ENCODE results near the gene MGA. TPM values are rescaled to one million over a fixed set of nuclear protein-coding genes. Genes with fewer than 3 reads are reported as not detected.

MGA gene
- total RNA-seq, 4 donors from 2014 or later: 25.3 to 39.4 (median 31.5) TPM

- H3K4me1 ChIP-seq: peaks cover 0 to 13% (median 3%) of the 10 kb centered on the region in 4 donors
- DNase-seq (ENCODE audit: extremely low spot score): no peak
- TF ChIP-seq POLR2A (IDR thresholded peaks at IDR 0.05; ENCODE audit: low read depth): no peak
- no peaks in the 10 kb centered on the region for H3K9me3 ChIP-seq
- no peak overlapping the region for H3K4me3 ChIP-seq
- 86% methylated on average over 3 of the region's 3 CpGs for WGBS
- H3K27me3 ChIP-seq: no peaks in the 10 kb centered on the region
- H3K27ac ChIP-seq (replicated peaks in 1 of 4): no peak overlapping the region
- intact Hi-C loops (cut with DNase I): no loop called here
- H3K36me3 ChIP-seq: no peaks in the 10 kb centered on the region
Observed at GRCh38 chr15:41631880-41632470, 28.2 kb upstream of the MGA start.

- no peak for TF ChIP-seq POLR2A (IDR thresholded peaks at IDR 0.05; ENCODE audit: low read depth)
- TF ChIP-seq EP300 (IDR thresholded peaks at IDR 0.05): no peak
- TF ChIP-seq CTCF (IDR thresholded peaks at IDR 0.05): no peak
- intact Hi-C loops (cut with DNase I): no loop called here
- 85% methylated on average over 4 of the region's 4 CpGs for WGBS
- no peaks in the 10 kb centered on the region for H3K36me3 ChIP-seq
- no peaks in the 10 kb centered on the region for H3K27me3 ChIP-seq
- no peak for DNase-seq (ENCODE audit: extremely low spot score)
- H3K9me3 ChIP-seq: no peaks in the 10 kb centered on the region
- no peak overlapping the region for H3K4me3 ChIP-seq
- H3K4me1 ChIP-seq: peaks cover 0 to 13% (median 3%) of the 10 kb centered on the region in 4 donors
- H3K27ac ChIP-seq (replicated peaks in 1 of 4): no peak overlapping the region
Observed at GRCh38 chr15:41633609-41634008, 26.6 kb upstream of the MGA start.

- H3K4me1 ChIP-seq: peaks cover 0 to 13% (median 3%) of the 10 kb centered on the region in 4 donors
- H3K36me3 ChIP-seq: no peaks in the 10 kb centered on the region
- H3K27me3 ChIP-seq: no peaks in the 10 kb centered on the region
- H3K9me3 ChIP-seq: no peaks in the 10 kb centered on the region
- TF ChIP-seq POLR2AphosphoS5 (IDR thresholded peaks at IDR 0.05) (no peak), EP300 (IDR thresholded peaks at IDR 0.05) (no peak), CTCF (IDR thresholded peaks at IDR 0.05) (no peak), POLR2A (IDR thresholded peaks at IDR 0.05; ENCODE audit: low read depth) (no peak)
- intact Hi-C loops (cut with DNase I): no loop called here
- no peak for DNase-seq (ENCODE audit: extremely low spot score)
- H3K4me3 ChIP-seq: no peak overlapping the region
- H3K27ac ChIP-seq (replicated peaks in 1 of 4): no peak overlapping the region
- WGBS: 76% methylated on average over 1 of the region's 1 CpG
Observed at GRCh38 chr15:41634072-41634626, 26.1 kb upstream of the MGA start.

- intact Hi-C loops (cut with DNase I): no loop called here
- 93% methylated on average over 2 of the region's 2 CpGs for WGBS
- no peak overlapping the region for H3K27ac ChIP-seq (replicated peaks in 1 of 4)
Observed at GRCh38 chr15:41637086-41637485, 23.1 kb upstream of the MGA start.

GRCh38 chr15:41640985-41641384 lies 19.2 kb upstream of the MGA start:
- Histone ChIP-seq H3K9me3 (no peaks in the 10 kb centered on the region), H3K27me3 (no peaks in the 10 kb centered on the region), H3K4me3 (no peak overlapping the region), H3K27ac (replicated peaks in 1 of 4) (no peak overlapping the region), H3K4me1 (no peaks in the 10 kb centered on the region), H3K36me3 (peaks cover 0 to 5% (median 0%) of the 10 kb centered on the region in 4 donors)
- WGBS: 97% methylated on average over 1 of the region's 1 CpG
- no peak for DNase-seq (ENCODE audit: extremely low spot score)
- TF ChIP-seq POLR2AphosphoS5 (IDR thresholded peaks at IDR 0.05) (no peak), CTCF (IDR thresholded peaks at IDR 0.05) (no peak), EP300 (IDR thresholded peaks at IDR 0.05) (no peak), POLR2A (IDR thresholded peaks at IDR 0.05; ENCODE audit: low read depth) (no peak)
- intact Hi-C loops (cut with DNase I): no loop called here

More at GRCh38 chr15:41637086-41637485, 23.1 kb upstream of the MGA start:
- H3K9me3 ChIP-seq: no peaks in the 10 kb centered on the region
- H3K27me3 ChIP-seq: no peaks in the 10 kb centered on the region
- H3K36me3 ChIP-seq: peaks cover 0 to 5% (median 0%) of the 10 kb centered on the region in 4 donors
- DNase-seq (ENCODE audit: extremely low spot score): no peak
- peaks cover 0 to 6% (median 3%) of the 10 kb centered on the region in 4 donors for H3K4me1 ChIP-seq
- no peak overlapping the region for H3K4me3 ChIP-seq
- TF ChIP-seq POLR2A (IDR thresholded peaks at IDR 0.05; ENCODE audit: low read depth) (no peak), EP300 (IDR thresholded peaks at IDR 0.05) (no peak), CTCF (IDR thresholded peaks at IDR 0.05) (no peak), POLR2AphosphoS5 (IDR thresholded peaks at IDR 0.05) (no peak)

All from esophagus muscularis mucosa (tissue), 4 donors.